GM19240 (cell line): ENCODE results near the gene PPL.
"Not testable (repeated sequence)": the region's sequence is repeated elsewhere in the genome, so short reads cannot be mapped to it uniquely, and the experiment has no call there.

Experiments
- DNase-seq: peaks from one replicate; pipeline ENCODE4 v3.0.0; 2011; ENCODE audit warnings: low spot score; ENCODE audit not compliant: insufficient read length

Gene PPL

GRCh38 chr16:4911970-4912386 is 25.0 kb downstream of the PPL start:
- DNase-seq: no peak

GRCh38 chr16:4910828-4911227 is 26.1 kb downstream of the PPL start:
- DNase-seq: no peak

- DNase-seq: no peak
Measured at GRCh38 chr16:4909825-4910224, 27.1 kb downstream of the PPL start.

- DNase-seq: no peak
Measured at GRCh38 chr16:4908854-4909401, 28.0 kb downstream of the PPL start.

- DNase-seq: no peak
Measured at GRCh38 chr16:4904942-4905615, 31.9 kb downstream of the PPL start.

GRCh38 chr16:4904108-4904941 is 32.6 kb downstream of the PPL start:
- no peak for DNase-seq

- no peak for DNase-seq
Measured at GRCh38 chr16:4902038-4902437, 34.9 kb downstream of the PPL start.

- no peak for DNase-seq
Measured at GRCh38 chr16:4900750-4901149, 36.2 kb downstream of the PPL start.

GRCh38 chr16:4900036-4900435 is 36.9 kb downstream of the PPL start:
- DNase-seq: no peak

GRCh38 chr16:4899474-4899846 is 37.5 kb downstream of the PPL start:
- DNase-seq: no peak

- no peak for DNase-seq
Measured at GRCh38 chr16:4898811-4899473, 38.0 kb downstream of the PPL start.

- no peak for DNase-seq
Measured at GRCh38 chr16:4897328-4897727, 39.6 kb downstream of the PPL start.

GRCh38 chr16:4896761-4897160 is 40.2 kb downstream of the PPL start:
- not testable (repeated sequence) for DNase-seq

- DNase-seq: no peak
Measured at GRCh38 chr16:4895366-4895765, 41.6 kb downstream of the PPL start.

- no peak for DNase-seq
Measured at GRCh38 chr16:4894276-4895150, 42.4 kb downstream of the PPL start.

GRCh38 chr16:4893103-4893862 is 43.7 kb downstream of the PPL start:
- DNase-seq: no peak

GRCh38 chr16:4892361-4893102 is 44.4 kb downstream of the PPL start:
- DNase-seq: no peak

GRCh38 chr16:4891886-4892216 is 45.1 kb downstream of the PPL start:
- no peak for DNase-seq

GRCh38 chr16:4891097-4891885 is 45.7 kb downstream of the PPL start:
- no peak for DNase-seq
